ENCODE measurements around the gene RTEL1. TPM values are rescaled to one million over a fixed set of nuclear protein-coding genes. Genes with fewer than 3 reads are reported as not detected.
A peak's percentile ranks its signal among the peaks of the same experiment; 100 is the strongest.

Gene RTEL1
- total and polyA plus RNA-seq, 10 donors: 7.3 to 49.8 (median 40.2) TPM

DNA sequence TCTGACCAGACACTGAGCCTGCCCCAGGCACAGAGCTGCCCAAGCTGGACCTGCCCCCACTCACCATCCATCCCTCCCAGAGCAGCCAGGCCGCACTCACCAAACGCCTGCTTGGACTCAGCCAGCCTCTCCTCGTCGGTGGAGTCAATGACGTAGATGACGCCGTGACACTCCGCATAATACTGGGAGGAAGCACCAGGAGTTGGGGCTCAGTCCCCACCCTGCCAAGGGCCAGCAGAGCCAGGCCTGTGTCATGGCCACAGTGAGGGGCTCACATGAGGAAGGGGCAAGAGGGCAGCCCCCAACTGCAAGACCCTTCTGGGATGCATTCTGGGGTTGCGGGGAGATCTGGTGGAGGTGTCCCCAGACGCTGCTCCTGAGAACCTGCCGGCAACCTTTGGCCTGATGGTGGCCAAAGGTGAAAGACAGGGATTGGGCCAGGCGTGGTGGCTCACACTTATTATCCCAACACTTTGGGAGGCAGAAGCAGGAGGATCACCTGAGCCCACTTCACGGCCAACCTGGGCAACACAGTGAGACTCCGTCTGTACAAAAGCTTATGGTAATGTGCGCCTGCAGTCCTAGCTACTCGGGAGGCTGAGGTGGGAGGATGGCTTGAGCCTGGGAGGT, 44.0 kb downstream of the RTEL1 start:
- intact Hi-C loops (cut with DNase I; ENCODE audit: low total_unique reads): loop anchor here (10.0 kb wide), 1 partner anchor 163 kb away; the partner anchor contains the start of genes ABHD16B and TPD52L2
- TF ChIP-seq POLR2AphosphoS5 (IDR thresholded peaks at IDR 0.05): no peak
- TF ChIP-seq CTCF (IDR thresholded peaks at IDR 0.05 in 8 of 11, conservative IDR thresholded peaks at IDR 0.05 in 3 of 11): no peak
- TF ChIP-seq POLR2A (IDR thresholded peaks at IDR 0.05): no peak
- peaks cover 29 to 94% (median 68%) of the 10 kb centered on the region in 6 donors for H3K4me1 ChIP-seq
- no peaks in the 10 kb centered on the region for H3K9me3 ChIP-seq
- peaks cover 0 to 87% (median 40%) of the 10 kb centered on the region in 6 donors for H3K36me3 ChIP-seq
- H3K4me3 ChIP-seq: no peak overlapping the region
- peak overlapping the region in 3 of 8 donors; percentile 39 to 77 (median 71) for H3K27ac ChIP-seq
- H3K27me3 ChIP-seq (replicated peaks in 1 of 7): no peaks in the 10 kb centered on the region
- 91 to 96% (median 94%) methylated on average over 14 to 16 of the region's 16 CpGs for WGBS, 5 donors
- DNase-seq: peak; percentile 56

DNA sequence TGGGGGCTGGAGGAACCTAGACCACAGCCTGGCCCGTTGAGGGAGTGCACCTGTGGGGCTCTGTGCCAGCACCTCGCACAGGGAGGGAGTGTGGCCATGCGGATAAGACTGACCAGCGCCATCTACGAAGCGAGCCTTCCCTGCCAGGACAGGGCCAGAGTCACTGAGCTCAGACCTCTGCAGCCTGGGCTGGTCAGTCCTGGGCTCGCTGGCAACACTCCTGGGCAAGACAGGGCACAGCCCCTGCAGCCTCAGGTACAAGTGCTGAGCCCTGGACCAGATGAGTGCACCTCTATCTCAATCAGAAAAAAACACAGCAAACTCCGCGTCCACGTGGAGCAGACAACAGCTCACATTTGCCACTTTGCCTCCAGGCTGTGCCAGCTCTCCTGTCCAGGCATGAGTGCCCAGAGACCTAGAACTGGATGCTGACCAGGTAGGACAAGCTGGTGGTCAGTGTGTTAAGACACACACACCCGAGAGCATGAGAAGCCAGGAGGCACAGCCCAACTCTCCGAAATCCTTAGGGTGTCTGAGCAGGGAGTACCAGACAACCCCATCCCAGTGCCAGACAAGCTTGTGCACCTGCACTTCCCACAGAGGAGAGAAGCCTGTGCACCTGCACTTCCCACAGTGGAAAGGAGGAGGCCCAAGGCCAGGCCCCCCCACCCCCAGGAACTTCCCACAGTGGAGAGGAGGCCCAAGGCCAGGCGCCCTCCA, 44.8 kb downstream of the RTEL1 start:
- TF ChIP-seq POLR2AphosphoS5 (IDR thresholded peaks at IDR 0.05): peak in 1 of 3 donors; percentile 55
- TF ChIP-seq POLR2A (IDR thresholded peaks at IDR 0.05): no peak
- Histone ChIP-seq H3K4me3 (no peak overlapping the region), H3K36me3 (peaks cover 0 to 80% (median 40%) of the 10 kb centered on the region in 6 donors), H3K4me1 (peaks cover 25 to 90% (median 63%) of the 10 kb centered on the region in 6 donors), H3K27me3 (replicated peaks in 1 of 7) (no peaks in the 10 kb centered on the region), H3K9me3 (no peaks in the 10 kb centered on the region), H3K27ac (peak overlapping the region in 1 of 8 donors; percentile 95)
- DNase-seq: no peak
- 71 to 94% (median 85%) methylated on average over 5 to 13 of the region's 13 CpGs for WGBS, 5 donors
- intact Hi-C loops (cut with DNase I; ENCODE audit: low total_unique reads): loop anchor here (10.0 kb wide), 1 partner anchor 162 kb away; the partner anchor contains the start of genes ABHD16B and TPD52L2

- Histone ChIP-seq H3K27ac (peak overlapping the region in 3 of 8 donors; percentile 14 to 95 (median 91)), H3K4me3 (no peak overlapping the region), H3K4me1 (peaks cover 21 to 87% (median 60%) of the 10 kb centered on the region in 6 donors), H3K36me3 (peaks cover 0 to 74% (median 40%) of the 10 kb centered on the region in 6 donors), H3K9me3 (no peaks in the 10 kb centered on the region), H3K27me3 (replicated peaks in 1 of 7) (no peaks in the 10 kb centered on the region)
- peak; percentile 75 for DNase-seq
- TF ChIP-seq POLR2A (IDR thresholded peaks at IDR 0.05) (no peak), POLR2AphosphoS5 (IDR thresholded peaks at IDR 0.05) (peak in 1 of 3 donors; percentile 66)
- WGBS, 5 donors: 84 to 95% (median 91%) methylated on average over 12 to 15 of the region's 15 CpGs
- intact Hi-C loops (cut with DNase I; ENCODE audit: low total_unique reads): loop anchor here (10.0 kb wide), 1 partner anchor 161 kb away; the partner anchor contains the start of genes ABHD16B and TPD52L2
Measured at GRCh38 chr20:63703471-63703975, 45.4 kb downstream of the RTEL1 start.

DNA sequence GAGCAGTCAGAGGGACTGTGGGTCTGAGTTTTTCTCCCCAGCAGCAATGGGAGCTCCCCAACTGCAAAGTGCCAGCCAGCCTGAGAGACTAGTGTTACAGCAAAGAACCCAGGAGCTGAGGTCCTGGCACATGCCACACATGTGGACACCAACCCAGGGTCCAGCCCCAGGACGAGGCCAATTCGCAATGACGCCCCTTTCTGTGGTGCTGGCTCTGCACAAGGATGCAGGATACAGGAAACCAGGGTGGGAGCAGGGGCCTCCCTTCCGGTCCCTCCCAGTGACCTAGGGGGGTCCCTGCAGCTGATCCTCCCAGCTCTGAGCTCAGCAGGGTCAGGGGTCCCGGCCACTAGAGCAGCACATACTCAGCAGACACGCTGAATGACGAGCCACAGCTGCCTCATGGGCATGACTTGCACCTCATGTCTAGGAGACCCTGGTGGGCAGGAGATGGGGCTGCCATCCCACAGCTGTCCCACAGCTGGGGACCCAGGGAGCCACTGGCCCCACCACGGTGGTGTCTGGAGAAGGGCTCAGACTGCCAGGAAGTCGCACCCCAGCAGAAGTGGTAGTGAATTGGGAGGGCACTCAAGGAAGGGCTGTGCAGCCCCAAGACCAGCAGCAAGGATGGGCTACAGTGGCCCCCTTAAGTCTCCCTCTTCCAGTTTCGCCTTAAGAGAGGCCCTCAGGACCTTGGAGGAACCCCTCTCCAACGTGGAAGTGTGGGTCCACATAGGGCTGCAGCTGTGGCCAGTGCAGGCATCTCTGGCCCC, 46.0 kb downstream of the RTEL1 start:
- H3K27me3 ChIP-seq (replicated peaks in 1 of 7): no peaks in the 10 kb centered on the region
- intact Hi-C loops (cut with DNase I; ENCODE audit: low total_unique reads): loop anchor here (10.0 kb wide), 1 partner anchor 161 kb away; the partner anchor contains the start of genes ABHD16B and TPD52L2
- H3K4me1 ChIP-seq: peaks cover 23 to 87% (median 60%) of the 10 kb centered on the region in 6 donors
- H3K4me3 ChIP-seq: no peak overlapping the region
- WGBS, 5 donors: 86 to 96% (median 89%) methylated on average over 6 to 11 of the region's 11 CpGs
- H3K36me3 ChIP-seq: peaks cover 0 to 79% (median 41%) of the 10 kb centered on the region in 6 donors
- DNase-seq: peak; percentile 66
- TF ChIP-seq POLR2AphosphoS5 (IDR thresholded peaks at IDR 0.05): no peak
- no peak for TF ChIP-seq POLR2A (IDR thresholded peaks at IDR 0.05)
- no peak for TF ChIP-seq CTCF (IDR thresholded peaks at IDR 0.05 in 8 of 11, conservative IDR thresholded peaks at IDR 0.05 in 3 of 11)
- peak overlapping the region in 4 of 8 donors; percentile 14 to 95 (median 92) for H3K27ac ChIP-seq
- H3K9me3 ChIP-seq: no peaks in the 10 kb centered on the region
